ENCODE measurements around the gene CAPRIN1.

- TF ChIP-seq GATA2 (IDR thresholded peaks at IDR 0.05; ENCODE audit: low read depth, low read length) (no peak), GATA3 (IDR thresholded peaks at IDR 0.05; ENCODE audit: low read depth, low read length) (no peak)
These were observed 35.2 kb downstream of the CAPRIN1 start for GRCh38 chr11:34086554-34087283.
